ENCODE results near the gene MOB2. TPM values are rescaled to one million over a fixed set of nuclear protein-coding genes. Genes with fewer than 3 reads are reported as not detected.

Gene MOB2
- total RNA-seq, 1 donor from 2014 or later: 26.4 TPM

- Histone ChIP-seq H3K9me3 (ENCODE audit: insufficient read depth, low read depth, low read length) (no peaks in the 10 kb centered on the region), H3K9ac (ENCODE audit: low read length) (no peak overlapping the region), H2AFZ (ENCODE audit: low read depth, low read length) (no peak overlapping the region), H4K20me1 (ENCODE audit: insufficient read depth, low read length) (peaks cover 94% of the 10 kb centered on the region), H3K27me3 (ENCODE audit: insufficient read depth, low read length) (no peaks in the 10 kb centered on the region), H3K79me2 (ENCODE audit: insufficient read depth, low read length) (peaks cover 85% of the 10 kb centered on the region), H3K27ac (ENCODE audit: low read depth, low read length) (no peak overlapping the region), H3K4me3 (ENCODE audit: insufficient read depth, low read depth, low read length) (no peak overlapping the region), H3K4me1 (ENCODE audit: insufficient read depth, low read length) (no peaks in the 10 kb centered on the region), H3K4me2 (ENCODE audit: low read length) (no peak overlapping the region), H3K36me3 (ENCODE audit: insufficient read depth, low read length) (no peaks in the 10 kb centered on the region)
- peaks cover 14% of the 10 kb centered on the region for H3K36me3 Mint-ChIP-seq (ENCODE audit: low read depth, unreplicated experiment)
- peaks cover 2% of the 10 kb centered on the region for H3K4me1 Mint-ChIP-seq (ENCODE audit: low read depth, unreplicated experiment)
- H3K27ac Mint-ChIP-seq (ENCODE audit: unreplicated experiment): no peak overlapping the region
- DNase-seq (ENCODE audit: low read depth) (no peak), FAIRE-seq (no peak)
- no peaks in the 10 kb centered on the region for H3K27me3 Mint-ChIP-seq (ENCODE audit: low read depth, unreplicated experiment)
- no peak overlapping the region for H3K4me3 Mint-ChIP-seq (ENCODE audit: unreplicated experiment)
- TF ChIP-seq EZH2 (IDR thresholded peaks at IDR 0.05; ENCODE audit: insufficient read depth, low read length): no peak
- no peak for TF ChIP-seq CTCF (IDR thresholded peaks at IDR 0.05; ENCODE audit: insufficient read depth, low read depth, low read length)
- H3K9me3 Mint-ChIP-seq (ENCODE audit: unreplicated experiment): no peaks in the 10 kb centered on the region
These were observed 12.8 kb upstream of the MOB2 start for GRCh38 chr11:1499261-1499890.

DNA sequence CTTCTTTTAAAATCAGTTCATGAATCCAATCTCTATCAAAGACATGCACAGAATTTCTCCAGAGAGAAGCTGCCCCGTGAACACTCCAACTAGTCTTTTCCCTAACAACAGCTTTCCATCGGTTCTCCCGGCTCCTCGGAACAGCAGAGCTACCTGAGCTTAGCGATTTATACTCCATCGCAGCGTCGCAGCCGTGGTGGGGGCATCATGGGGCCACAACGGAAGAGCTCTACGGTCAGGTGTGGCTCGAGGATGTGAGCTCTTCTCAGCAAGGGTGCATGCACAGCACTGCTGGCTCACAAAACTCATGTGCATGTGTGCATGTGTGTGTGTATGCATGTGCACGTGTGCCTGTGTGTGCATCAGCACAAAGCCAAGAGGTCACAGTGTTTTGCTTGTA lies 11.7 kb upstream of the MOB2 start:
- H3K36me3 ChIP-seq (ENCODE audit: insufficient read depth, low read length): no peaks in the 10 kb centered on the region
- no peaks in the 10 kb centered on the region for H3K9me3 ChIP-seq (ENCODE audit: insufficient read depth, low read depth, low read length)
- no peak overlapping the region for H3K27ac Mint-ChIP-seq (ENCODE audit: unreplicated experiment)
- H3K27me3 Mint-ChIP-seq (ENCODE audit: low read depth, unreplicated experiment): no peaks in the 10 kb centered on the region
- no peak overlapping the region for H2AFZ ChIP-seq (ENCODE audit: low read depth, low read length)
- no peak overlapping the region for H3K4me3 ChIP-seq (ENCODE audit: insufficient read depth, low read depth, low read length)
- peaks cover 94% of the 10 kb centered on the region for H4K20me1 ChIP-seq (ENCODE audit: insufficient read depth, low read length)
- H3K36me3 Mint-ChIP-seq (ENCODE audit: low read depth, unreplicated experiment): peaks cover 14% of the 10 kb centered on the region
- TF ChIP-seq EZH2 (IDR thresholded peaks at IDR 0.05; ENCODE audit: insufficient read depth, low read length) (no peak), CTCF (IDR thresholded peaks at IDR 0.05; ENCODE audit: insufficient read depth, low read depth, low read length) (no peak)
- no peaks in the 10 kb centered on the region for H3K27me3 ChIP-seq (ENCODE audit: insufficient read depth, low read length)
- peaks cover 79% of the 10 kb centered on the region for H3K79me2 ChIP-seq (ENCODE audit: insufficient read depth, low read length)
- H3K27ac ChIP-seq (ENCODE audit: low read depth, low read length): no peak overlapping the region
- H3K4me2 ChIP-seq (ENCODE audit: low read length): no peak overlapping the region
- H3K9me3 Mint-ChIP-seq (ENCODE audit: unreplicated experiment): no peaks in the 10 kb centered on the region
- FAIRE-seq (no peak), DNase-seq (ENCODE audit: low read depth) (no peak)
- no peak overlapping the region for H3K9ac ChIP-seq (ENCODE audit: low read length)
- H3K4me1 ChIP-seq (ENCODE audit: insufficient read depth, low read length): no peaks in the 10 kb centered on the region
- peaks cover 2% of the 10 kb centered on the region for H3K4me1 Mint-ChIP-seq (ENCODE audit: low read depth, unreplicated experiment)
- H3K4me3 Mint-ChIP-seq (ENCODE audit: unreplicated experiment): no peak overlapping the region

GRCh38 chr11:1497600-1497999 lies 11.0 kb upstream of the MOB2 start:
- H3K9me3 Mint-ChIP-seq (ENCODE audit: unreplicated experiment): no peaks in the 10 kb centered on the region
- TF ChIP-seq CTCF (IDR thresholded peaks at IDR 0.05; ENCODE audit: insufficient read depth, low read depth, low read length) (no peak), EZH2 (IDR thresholded peaks at IDR 0.05; ENCODE audit: insufficient read depth, low read length) (no peak)
- FAIRE-seq: no peak
- H3K4me1 Mint-ChIP-seq (ENCODE audit: low read depth, unreplicated experiment): peaks cover 2% of the 10 kb centered on the region
- H3K36me3 Mint-ChIP-seq (ENCODE audit: low read depth, unreplicated experiment): peaks cover 14% of the 10 kb centered on the region
- H3K27ac Mint-ChIP-seq (ENCODE audit: unreplicated experiment): no peak overlapping the region
- Histone ChIP-seq H3K79me2 (ENCODE audit: insufficient read depth, low read length) (peaks cover 79% of the 10 kb centered on the region), H3K27ac (ENCODE audit: low read depth, low read length) (no peak overlapping the region), H4K20me1 (ENCODE audit: insufficient read depth, low read length) (peaks cover 94% of the 10 kb centered on the region), H3K4me1 (ENCODE audit: insufficient read depth, low read length) (no peaks in the 10 kb centered on the region), H3K36me3 (ENCODE audit: insufficient read depth, low read length) (no peaks in the 10 kb centered on the region), H3K9me3 (ENCODE audit: insufficient read depth, low read depth, low read length) (no peaks in the 10 kb centered on the region), H2AFZ (ENCODE audit: low read depth, low read length) (no peak overlapping the region), H3K9ac (ENCODE audit: low read length) (no peak overlapping the region), H3K4me2 (ENCODE audit: low read length) (no peak overlapping the region), H3K4me3 (ENCODE audit: insufficient read depth, low read depth, low read length) (no peak overlapping the region), H3K27me3 (ENCODE audit: insufficient read depth, low read length) (no peaks in the 10 kb centered on the region)
- no peak for DNase-seq (ENCODE audit: low read depth)
- H3K4me3 Mint-ChIP-seq (ENCODE audit: unreplicated experiment): no peak overlapping the region
- no peaks in the 10 kb centered on the region for H3K27me3 Mint-ChIP-seq (ENCODE audit: low read depth, unreplicated experiment)
